Lower leg skin (tissue), 3 donors: ENCODE measurements around the gene GPR135.

Source experiments
- CTCF ChIP-seq, 3 donors: fragments of 450-650 bp; IDR thresholded peaks; one replicate each; pipeline ENCODE4 v1.5.1; 2016; ENCODE audit warnings: antibody characterized with exemption in 3 of 3, mild to moderate bottlenecking in 3 of 3, moderate library complexity in 2 of 3
- POLR2A ChIP-seq, 2 donors: fragments of 450-650 bp; IDR thresholded peaks; one replicate each; pipeline ENCODE4 v1.6.1; 2016 to 2017; ENCODE audit warnings: antibody characterized with exemption in 2 of 2, mild to moderate bottlenecking in 1 of 2, moderate library complexity in 1 of 2

- TF ChIP-seq CTCF (IDR thresholded peaks at IDR 0.05) = no peak
- TF ChIP-seq POLR2A (IDR thresholded peaks at IDR 0.05) = no peak
These were observed 17.6 kb upstream of the GPR135 start for GRCh38 chr14:59482541-59483331.
